Mammary epithelial cell (primary cell): ENCODE results near the gene RAD23B.

Source experiments
- EZH2 ChIP-seq: IDR thresholded peaks from 2 replicates; pipeline ENCODE4 v1.6.1; 2012; ENCODE audit warnings: low read length, inconsistent platforms, borderline replicate concordance
- TF ChIP-seq, protein P1 (sequence below), 2 donors: IDR thresholded peaks in 1 of 2; conservative IDR thresholded peaks in 1 of 2; 2 replicates each; pipeline ENCODE4 v1.5.1; 2011 to 2012; ENCODE audit warnings: inconsistent platforms in 2 of 2, low read length in 2 of 2, mild to moderate bottlenecking in 2 of 2, control low read depth in 1 of 2, low read depth in 1 of 2; ENCODE audit not compliant: insufficient read depth in 1 of 2; ENCODE audit errors: extremely low read depth in 1 of 2

- TF ChIP-seq, protein P1, sequence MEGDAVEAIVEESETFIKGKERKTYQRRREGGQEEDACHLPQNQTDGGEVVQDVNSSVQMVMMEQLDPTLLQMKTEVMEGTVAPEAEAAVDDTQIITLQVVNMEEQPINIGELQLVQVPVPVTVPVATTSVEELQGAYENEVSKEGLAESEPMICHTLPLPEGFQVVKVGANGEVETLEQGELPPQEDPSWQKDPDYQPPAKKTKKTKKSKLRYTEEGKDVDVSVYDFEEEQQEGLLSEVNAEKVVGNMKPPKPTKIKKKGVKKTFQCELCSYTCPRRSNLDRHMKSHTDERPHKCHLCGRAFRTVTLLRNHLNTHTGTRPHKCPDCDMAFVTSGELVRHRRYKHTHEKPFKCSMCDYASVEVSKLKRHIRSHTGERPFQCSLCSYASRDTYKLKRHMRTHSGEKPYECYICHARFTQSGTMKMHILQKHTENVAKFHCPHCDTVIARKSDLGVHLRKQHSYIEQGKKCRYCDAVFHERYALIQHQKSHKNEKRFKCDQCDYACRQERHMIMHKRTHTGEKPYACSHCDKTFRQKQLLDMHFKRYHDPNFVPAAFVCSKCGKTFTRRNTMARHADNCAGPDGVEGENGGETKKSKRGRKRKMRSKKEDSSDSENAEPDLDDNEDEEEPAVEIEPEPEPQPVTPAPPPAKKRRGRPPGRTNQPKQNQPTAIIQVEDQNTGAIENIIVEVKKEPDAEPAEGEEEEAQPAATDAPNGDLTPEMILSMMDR (conservative IDR thresholded peaks at IDR 0.05 in 1 of 2, IDR thresholded peaks at IDR 0.05 in 1 of 2; ENCODE audit: extremely low read depth in 1 of 2, insufficient read depth in 1 of 2, low read depth in 1 of 2, low read length in 2 of 2), result no peak
- no peak for TF ChIP-seq EZH2
Observed at GRCh38 chr9:107251756-107252322, 31.2 kb upstream of the RAD23B start.
